GM23248 (cell line): ENCODE measurements around the gene TSEN15.

Experiments used
- EZH2 ChIP-seq: fragments of 200-600 bp; sonication (generic); IDR thresholded peaks from 2 replicates; pipeline ENCODE4 v1.6.1; 2018; ENCODE audit warnings: antibody characterized with exemption, mild to moderate bottlenecking; ENCODE audit not compliant: insufficient read depth, poor library complexity, severe bottlenecking
- EZH2phosphoT487 ChIP-seq: fragments of 200-600 bp; sonication (generic); IDR thresholded peaks from 2 replicates; pipeline ENCODE4 v1.6.1; 2018; ENCODE audit warnings: antibody characterized with exemption, moderate library complexity, mild to moderate bottlenecking, low read depth; ENCODE audit not compliant: insufficient read depth

- TF ChIP-seq EZH2 (no peak), EZH2phosphoT487 (no peak)
Measured at GRCh38 chr1:184080309-184080708, 28.8 kb downstream of the TSEN15 start.
